Peyer's patch (tissue), 4 donors: Measurements from ENCODE around the gene DCAF11.

Source experiments
- POLR2A ChIP-seq, 2 donors: fragments of 450-650 bp; IDR thresholded peaks; one replicate each; pipeline ENCODE4 v1.5.1; 2017; ENCODE audit warnings: antibody characterized with exemption in 2 of 2, mild to moderate bottlenecking in 2 of 2, moderate library complexity in 2 of 2
- TF ChIP-seq, protein P1 (sequence below), 6 experiments: fragments of 450-650 bp in 4 of 6; fragments of 200-600 bp in 2 of 6; sonication (generic) in 1 of 6; IDR thresholded peaks; one replicate each; pipeline ENCODE4 v1.5.1; 2017 to 2019; ENCODE audit warnings: antibody characterized with exemption in 6 of 6, mild to moderate bottlenecking in 3 of 6, moderate library complexity in 1 of 6

DNA sequence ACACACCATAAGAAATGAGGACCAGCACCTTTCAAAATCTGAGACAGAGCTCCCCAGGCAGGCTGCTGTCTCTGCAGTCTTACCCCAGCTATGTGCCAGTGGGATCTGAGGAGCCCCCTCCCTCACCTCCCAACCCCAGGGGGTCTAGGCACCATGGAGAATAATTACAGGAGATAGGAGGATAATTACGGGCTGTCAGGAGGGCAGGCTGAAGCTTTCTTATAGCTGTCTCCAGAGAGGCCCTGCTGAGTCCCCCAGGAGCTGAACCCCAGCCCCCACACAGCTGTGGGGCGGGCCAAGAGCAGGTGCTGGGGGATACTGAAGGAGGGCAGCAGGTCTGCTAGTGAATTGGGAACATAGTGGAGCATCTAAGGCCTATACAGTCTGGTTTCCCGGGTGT is 36.4 kb upstream of the DCAF11 start:
- TF ChIP-seq, protein P1, sequence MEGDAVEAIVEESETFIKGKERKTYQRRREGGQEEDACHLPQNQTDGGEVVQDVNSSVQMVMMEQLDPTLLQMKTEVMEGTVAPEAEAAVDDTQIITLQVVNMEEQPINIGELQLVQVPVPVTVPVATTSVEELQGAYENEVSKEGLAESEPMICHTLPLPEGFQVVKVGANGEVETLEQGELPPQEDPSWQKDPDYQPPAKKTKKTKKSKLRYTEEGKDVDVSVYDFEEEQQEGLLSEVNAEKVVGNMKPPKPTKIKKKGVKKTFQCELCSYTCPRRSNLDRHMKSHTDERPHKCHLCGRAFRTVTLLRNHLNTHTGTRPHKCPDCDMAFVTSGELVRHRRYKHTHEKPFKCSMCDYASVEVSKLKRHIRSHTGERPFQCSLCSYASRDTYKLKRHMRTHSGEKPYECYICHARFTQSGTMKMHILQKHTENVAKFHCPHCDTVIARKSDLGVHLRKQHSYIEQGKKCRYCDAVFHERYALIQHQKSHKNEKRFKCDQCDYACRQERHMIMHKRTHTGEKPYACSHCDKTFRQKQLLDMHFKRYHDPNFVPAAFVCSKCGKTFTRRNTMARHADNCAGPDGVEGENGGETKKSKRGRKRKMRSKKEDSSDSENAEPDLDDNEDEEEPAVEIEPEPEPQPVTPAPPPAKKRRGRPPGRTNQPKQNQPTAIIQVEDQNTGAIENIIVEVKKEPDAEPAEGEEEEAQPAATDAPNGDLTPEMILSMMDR (IDR thresholded peaks at IDR 0.05) = no peak
- no peak for TF ChIP-seq POLR2A (IDR thresholded peaks at IDR 0.05)
